Spinal cord (tissue), 4 donors: Measurements from ENCODE around the gene RARB. TPM values are rescaled to one million over a fixed set of nuclear protein-coding genes. Genes with fewer than 3 reads are reported as not detected.

Experiments
- polyA plus RNA-seq, 2 donors: library from polyadenylated mRNA; unstranded; fragments of 120-200 nt; gene quantifications; one replicate each; pipeline ENCODE4 v1.2.1, GENCODE V29; 2013; ENCODE audit not compliant: insufficient read length in 2 of 2
- small RNA-seq: library from RNA; depleted of rRNA; stranded (forward); fragments of <200 nt; gene quantifications from one replicate; pipeline ENCODE3, GENCODE V24; 2014; ENCODE audit warnings: low replicate concordance
- total RNA-seq, 2 donors: library from RNA; depleted of rRNA in 1 of 2; stranded (reverse); fragments of 120-200 nt in 1 of 2; fragments of >200 nt in 1 of 2; gene quantifications; one replicate each; pipeline versions ENCODE4 v1.2.3 to v1.2.4, GENCODE V29; 2013 to 2014

RARB gene
- total and polyA plus RNA-seq, 4 donors: 11.7 to 43.8 (median 28.9) TPM

Small RNAs within 50 kb of the gene (small RNA-seq; reads per million reads assigned to genes)
- gene RF01161: not detected
- not detected for gene RF02271

Other genes with a start within 250 kb of the RARB start
- gene TOP2B, start 236.6 kb downstream of the RARB start, total RNA-seq: 100 to 1,000 TPM; 211 to 251 TPM
- 100 to 1,000 TPM; 257 to 331 TPM for gene TOP2B, start 236.6 kb downstream of the RARB start, polyA plus RNA-seq